ENCODE data around the gene SETDB2. TPM values are rescaled to one million over a fixed set of nuclear protein-coding genes. Genes with fewer than 3 reads are reported as not detected.

The SETDB2 gene
- total and polyA plus RNA-seq, 2 of the 4 experiments (the other 2 are of a cell fraction) = 4.3 to 5.7 TPM

- H2BK5ac ChIP-seq (ENCODE audit: low read depth, low read length, poor library complexity, severe bottlenecking) = peak within 1 kb of the TSS; percentile 62
- POLR2A ChIA-PET (ENCODE audit: unreplicated experiment) = interaction anchor here (0.5 to 0.6 kb wide), 3 partner anchors 42 to 210 kb away, joined by 3 to 5 read pairs (median 4); no protein-coding TSS in a partner anchor
- H2AK9ac ChIP-seq (replicated peaks; ENCODE audit: low read depth, low read length, poor library complexity) = peak within 1 kb of the TSS; percentile 84
- ATAC-seq (ENCODE audit: low read depth) = peak; percentile 73
- peak; percentile 76 for DNase-seq
- H2BK15ac ChIP-seq (ENCODE audit: low read depth, low read length) = peak within 1 kb of the TSS; percentile 42; the same call in 1 of the 3 replicates
- no peaks in the 10 kb centered on the region for H4K20me1 ChIP-seq (ENCODE audit: insufficient read depth, low read length)
- H3K4me1 ChIP-seq (ENCODE audit: control insufficient read depth, insufficient read depth, low read length) = peaks cover 12% of the 10 kb centered on the region
- H3K27me3 ChIP-seq (ENCODE audit: control insufficient read depth, insufficient read depth, low read length) = no peaks in the 10 kb centered on the region
- H2AK5ac ChIP-seq (ENCODE audit: low read depth, low read length) = peak within 1 kb of the TSS; percentile 57
- peak within 1 kb of the TSS; percentile 56 for H3K4me3 ChIP-seq (ENCODE audit: insufficient read depth, low read depth, low read length)
- H3K27ac ChIP-seq (ENCODE audit: insufficient read depth, low read length) = peak within 1 kb of the TSS; percentile 81
- H3K9me1 ChIP-seq (ENCODE audit: insufficient read depth, low read length) = peaks cover 14% of the 10 kb centered on the region; the same call in 1 of the 2 replicates
- H3K36me3 ChIP-seq (ENCODE audit: control insufficient read depth, insufficient read depth, low read length) = no peaks in the 10 kb centered on the region; the same call in 1 of the 2 replicates
- dilution Hi-C loops (cut with HindIII; ENCODE audit: low sequenced_read_pairs, unreplicated experiment) (no loop called here), in situ Hi-C loops (cut with MboI; ENCODE audit: low sequenced_read_pairs) (no loop called here), intact Hi-C loops (cut with micrococcal nuclease) (loop anchor here (2.0 kb wide), 1 partner anchor 53 kb away; no protein-coding TSS in a partner anchor)
- H3K79me1 ChIP-seq (ENCODE audit: low read depth in 1 of 2, low read length in 2 of 2) = peaks cover 0 to 24% of the 10 kb centered on the region in 2 experiments; a peak in 2 of 4 replicates
- H3K18ac ChIP-seq (ENCODE audit: low read depth, low read length) = peak within 1 kb of the TSS; percentile 63
- peak within 1 kb of the TSS; percentile 78 for H3K14ac ChIP-seq (replicated peaks; ENCODE audit: low read depth, low read length)
- peak within 1 kb of the TSS; percentile 79 for H4K91ac ChIP-seq (ENCODE audit: insufficient read depth, low read depth, low read length)
- TF ChIP-seq MAZ (IDR thresholded peaks at IDR 0.05; ENCODE audit: borderline replicate concordance, low read depth, low read length) (no peak), SMC3 (IDR thresholded peaks at IDR 0.05; ENCODE audit: low read depth, low read length) (no peak), RCOR1 (IDR thresholded peaks at IDR 0.05; ENCODE audit: insufficient replicate concordance, low read length) (peak; percentile 10), RAD21 (IDR thresholded peaks at IDR 0.05; ENCODE audit: low read length) (no peak), BHLHE40 (IDR thresholded peaks at IDR 0.05; ENCODE audit: low read depth, low read length) (0 out of 2 replicates have a peak, but pooled peaks have one; percentile 5), CEBPB (IDR thresholded peaks at IDR 0.05; ENCODE audit: low read depth, low read length) (no peak), NFE2L2 (IDR thresholded peaks at IDR 0.05; ENCODE audit: low read depth, low read length) (no peak), USF2 (IDR thresholded peaks at IDR 0.05; ENCODE audit: low read depth, low read length) (no peak), POLR2A (IDR thresholded peaks at IDR 0.05; ENCODE audit: low read depth, low read length) (peak; percentile 48; the same call in 1 of the 2 replicates)
- peak within 1 kb of the TSS; percentile 27 for H2BK20ac ChIP-seq (ENCODE audit: low read depth, low read length)
- peak within 1 kb of the TSS; percentile 82 for H3K4ac ChIP-seq (ENCODE audit: low read depth, low read length)
- peak within 1 kb of the TSS; percentile 86 for H2AFZ ChIP-seq (replicated peaks; ENCODE audit: low read length, poor library complexity)
- peak within 1 kb of the TSS; percentile 61; the same call in 1 of the 2 replicates for H3K56ac ChIP-seq (ENCODE audit: extremely low read depth, insufficient read depth, low read length)
- peak within 1 kb of the TSS; percentile 86 for H4K5ac ChIP-seq (ENCODE audit: low read depth, low read length)
- 14% methylated on average over 7 of the region's 71 CpGs; no CpG with 5 or more reads in 1 of the 2 experiments for WGBS, 2 experiments (ENCODE audit: extremely low coverage in 2 of 2, insufficient read length in 1 of 2)
- H4K8ac ChIP-seq (ENCODE audit: low read depth in 2 of 2, low read length in 2 of 2) = peak within 1 kb of the TSS; percentile 82 to 95
- H3K23ac ChIP-seq (ENCODE audit: low read depth, low read length) = peak within 1 kb of the TSS; percentile 76
- H3K9me3 ChIP-seq (ENCODE audit: control insufficient read depth, insufficient read depth, low read length) = no peaks in the 10 kb centered on the region
- peak within 1 kb of the TSS; percentile 48 for H2BK120ac ChIP-seq (ENCODE audit: low read depth, low read length)
- no TSS peak for BruUV-seq (replicated peaks)
- peak within 1 kb of the TSS; percentile 62 for H3K9ac ChIP-seq (ENCODE audit: low read depth, low read length)
- peak within 1 kb of the TSS; percentile 89 for H3K4me2 ChIP-seq (ENCODE audit: low read depth, low read length)
- CTCF ChIA-PET = no interaction called here
Measured at GRCh38 chr13:49495783-49496762, 52.0 kb downstream of the SETDB2 start, which contains the start of gene PHF11. TSS of gene PHF11 (plus strand) at chr13:49495953. CDS start at chr13:49496002, 49 bp downstream.

All from IMR-90 (cell line).